GM21515 (cell line): ENCODE data around the gene OR13A1.
"Not testable (repeated sequence)": the region's sequence is repeated elsewhere in the genome, so short reads cannot be mapped to it uniquely, and the experiment has no call there.

Experiments used
- ATAC-seq: cut with Tn5 transposase; IDR thresholded peaks from one replicate; pipeline ENCODE4 v1.9.1; 2021; ENCODE audit not compliant: unreplicated experiment

Gene OR13A1

GRCh38 chr10:45315508-45315907 lies at the start of gene OR13A1:
Gene OR13A1, minus strand, starts transcription at chr10:45315608. Its CDS starts 11,186 bp downstream, at chr10:45304422.
- ATAC-seq, result no peak

GRCh38 chr10:45361983-45362799 lies 46.8 kb upstream of the OR13A1 start:
- ATAC-seq, result not testable (repeated sequence)

DNA sequence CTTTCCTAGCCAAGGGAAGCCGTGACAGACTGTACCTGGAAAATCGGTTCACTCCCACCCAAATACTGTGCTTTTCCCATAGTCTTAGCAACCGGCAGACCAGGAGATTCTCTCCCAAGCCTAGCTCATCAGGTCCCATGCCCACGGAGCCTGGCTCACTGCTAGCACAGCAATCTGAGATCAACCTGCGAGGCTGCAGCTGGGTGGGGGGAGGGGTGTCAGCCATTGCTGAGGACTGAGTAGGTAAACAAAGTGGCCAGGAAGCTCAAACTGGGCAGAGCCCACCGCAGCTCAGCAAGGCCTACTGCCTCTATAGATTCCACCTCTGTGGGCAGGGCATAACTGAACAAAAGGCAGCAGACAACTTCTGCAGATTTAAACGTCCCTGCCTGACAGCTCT lies 43.6 kb upstream of the OR13A1 start:
- ATAC-seq, result not testable (repeated sequence)

GRCh38 chr10:45355494-45355893 lies 40.1 kb upstream of the OR13A1 start:
- ATAC-seq, result no peak

DNA sequence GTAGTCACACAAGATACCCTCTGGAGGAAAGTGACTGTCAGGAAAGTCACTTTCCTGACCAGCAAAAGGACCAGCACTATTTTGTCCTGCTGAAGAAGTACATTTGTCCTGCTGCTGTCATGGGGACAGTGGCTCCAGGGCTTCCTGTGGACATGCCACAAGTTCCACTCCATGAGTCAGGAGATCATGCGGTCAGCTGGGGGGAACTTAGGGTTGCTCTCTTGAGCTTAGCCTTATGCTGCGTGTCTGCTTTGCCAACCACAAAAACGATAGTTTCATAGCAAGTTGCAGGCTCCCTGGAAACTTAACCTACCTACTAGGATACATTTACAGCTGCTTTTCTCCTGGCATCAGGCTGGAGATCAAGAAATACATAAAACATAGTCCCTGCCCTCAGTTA lies 38.9 kb upstream of the OR13A1 start:
- ATAC-seq, result no peak

DNA sequence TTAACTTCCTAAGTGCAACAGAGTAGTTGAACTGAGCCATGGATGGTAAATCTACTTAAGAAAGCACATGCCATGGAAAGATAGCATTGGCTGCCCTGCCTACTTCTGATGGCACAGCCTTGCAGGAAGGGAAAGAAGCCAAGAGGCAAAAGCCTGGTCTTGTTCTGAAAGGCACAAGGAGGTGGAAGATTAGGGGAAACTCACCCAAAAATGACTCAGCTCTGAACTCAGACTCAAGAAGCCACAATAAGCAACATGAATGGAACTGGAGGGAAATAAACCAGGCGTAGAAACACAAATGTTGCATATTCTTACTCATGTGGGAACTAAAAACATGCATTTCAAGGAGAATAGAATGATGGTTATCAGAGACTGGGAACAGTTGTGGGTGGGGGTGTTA lies 37.8 kb upstream of the OR13A1 start:
- ATAC-seq, result peak; percentile 49

DNA sequence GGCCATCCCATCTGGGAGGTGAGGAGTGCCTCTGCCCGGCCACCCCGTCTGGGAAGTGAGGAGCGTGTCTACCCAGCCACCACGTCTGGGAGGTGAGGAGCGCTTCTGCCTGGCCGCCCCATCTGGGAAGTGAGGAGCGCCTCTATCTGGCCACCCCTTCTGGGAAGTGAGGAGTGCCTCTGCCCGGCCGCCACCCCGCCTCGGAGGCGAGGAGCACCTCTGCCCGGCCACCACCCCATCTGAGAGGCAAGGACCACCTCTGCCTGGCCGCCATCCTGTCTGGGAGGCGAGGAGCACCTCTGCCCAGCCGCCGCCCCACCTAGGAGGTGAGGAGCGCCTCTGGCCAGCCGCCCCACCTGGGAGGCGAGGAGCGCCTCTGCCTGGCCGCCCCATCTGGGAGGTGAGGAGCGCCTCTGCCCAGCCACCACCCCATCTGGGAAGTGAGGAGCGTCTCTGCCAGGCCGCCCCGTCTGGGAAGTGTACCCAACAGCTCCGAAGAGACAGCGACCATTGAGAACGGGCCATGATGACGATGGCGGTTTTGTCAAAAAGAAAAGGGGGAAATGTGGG lies 32.9 kb upstream of the OR13A1 start:
- not testable (repeated sequence) for ATAC-seq

DNA sequence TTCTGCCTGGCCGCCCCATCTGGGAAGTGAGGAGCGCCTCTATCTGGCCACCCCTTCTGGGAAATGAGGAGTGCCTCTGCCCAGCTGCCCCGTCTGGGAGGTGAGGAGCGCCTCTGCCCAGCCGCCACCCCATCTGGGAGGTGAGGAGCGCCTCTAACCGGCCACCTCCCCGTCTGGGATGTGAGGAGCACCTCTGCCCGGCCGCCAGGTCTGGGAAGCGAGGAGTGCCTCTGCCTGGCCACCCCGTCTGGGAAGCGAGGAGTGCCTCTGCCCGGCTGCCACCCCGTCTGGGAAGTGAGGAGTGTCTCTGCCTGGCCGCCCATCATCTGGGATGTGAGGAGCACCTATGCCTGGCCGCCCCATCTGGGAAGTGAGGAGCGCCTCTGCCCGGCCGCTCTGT lies 32.1 kb upstream of the OR13A1 start:
- ATAC-seq, result not testable (repeated sequence)

GRCh38 chr10:45346652-45347335 lies 31.4 kb upstream of the OR13A1 start:
- ATAC-seq, result not testable (repeated sequence)

GRCh38 chr10:45340420-45340819 lies 25.0 kb upstream of the OR13A1 start:
- not testable (repeated sequence) for ATAC-seq

DNA sequence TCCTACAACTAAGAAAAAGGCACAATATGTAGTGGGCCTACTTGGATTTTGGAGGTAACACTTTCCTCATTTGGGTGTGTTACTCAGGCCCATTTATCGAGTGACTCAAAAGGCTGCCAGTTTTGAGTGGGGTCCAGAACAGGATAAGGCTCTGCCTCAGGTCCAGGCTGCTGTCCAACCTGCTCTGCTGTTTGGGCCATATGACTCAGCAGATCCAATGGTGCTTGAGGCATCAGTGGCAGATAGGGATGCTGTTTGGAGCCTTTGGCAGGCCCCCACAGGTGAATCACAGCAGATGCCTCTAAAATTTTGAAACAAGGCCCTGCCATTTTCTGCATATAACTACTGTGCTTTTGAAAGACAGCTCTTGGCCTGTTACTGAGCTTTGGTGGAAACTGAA lies 24.5 kb upstream of the OR13A1 start:
- no peak for ATAC-seq

- ATAC-seq, result not testable (repeated sequence)
Observed at GRCh38 chr10:45331824-45332223, 16.4 kb upstream of the OR13A1 start.

GRCh38 chr10:45326864-45327263 lies 11.5 kb upstream of the OR13A1 start:
- not testable (repeated sequence) for ATAC-seq

DNA sequence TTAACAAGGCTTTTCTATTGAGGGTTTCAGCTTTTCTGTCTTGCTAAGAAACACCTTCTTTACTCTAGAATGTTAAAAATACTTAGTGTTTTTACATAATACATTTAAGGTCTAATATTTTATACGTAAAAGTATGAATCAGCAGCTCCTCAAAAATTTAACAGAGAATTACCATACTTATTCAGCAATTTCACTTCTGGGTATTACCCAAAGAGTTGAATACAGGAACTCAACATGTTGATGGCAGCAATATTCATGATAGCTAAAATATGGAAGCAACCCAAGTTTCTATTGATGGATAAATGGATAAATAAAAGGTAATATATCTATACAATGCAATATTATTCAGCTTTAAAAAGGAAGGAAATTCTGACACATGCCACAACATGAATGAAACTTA lies 9.7 kb upstream of the OR13A1 start:
- no peak for ATAC-seq

GRCh38 chr10:45319702-45320101 lies 4.3 kb upstream of the OR13A1 start:
- ATAC-seq, result no peak

DNA sequence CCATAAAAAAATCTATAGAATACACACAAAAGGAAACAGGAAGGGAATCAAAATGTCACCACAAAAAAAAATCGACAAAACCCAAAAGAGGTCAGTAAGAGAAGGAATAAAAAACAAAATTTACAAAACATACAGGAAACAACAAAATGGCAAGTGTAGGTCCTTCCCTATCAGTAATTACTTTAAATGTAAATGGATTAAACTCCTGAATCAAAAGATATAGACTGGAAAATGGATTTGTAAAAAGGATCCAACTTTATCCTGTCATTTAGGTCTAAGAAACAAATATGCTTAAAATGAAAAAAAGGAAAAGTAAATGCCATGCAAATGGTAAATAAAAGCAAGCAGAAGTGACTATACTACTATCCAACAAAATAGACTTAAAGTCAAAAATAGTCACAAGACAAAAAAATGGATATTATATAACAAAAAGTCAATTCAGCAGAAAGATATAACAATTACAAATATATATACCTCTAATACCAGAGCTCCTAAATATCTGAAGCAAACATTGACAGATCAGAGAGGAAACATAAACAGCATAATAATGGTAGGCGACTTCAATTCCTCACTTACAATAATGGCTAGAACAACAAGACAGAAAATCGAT lies 2.0 kb downstream of the OR13A1 start:
- ATAC-seq, result no peak

- no peak for ATAC-seq
Observed at GRCh38 chr10:45308707-45309106, 6.7 kb downstream of the OR13A1 start.

- no peak for ATAC-seq
Observed at GRCh38 chr10:45302573-45302972, 12.8 kb downstream of the OR13A1 start.

GRCh38 chr10:45298341-45298955 lies 17.0 kb downstream of the OR13A1 start:
- not testable (repeated sequence) for ATAC-seq

GRCh38 chr10:45294681-45295080 lies 20.7 kb downstream of the OR13A1 start:
- ATAC-seq, result no peak

DNA sequence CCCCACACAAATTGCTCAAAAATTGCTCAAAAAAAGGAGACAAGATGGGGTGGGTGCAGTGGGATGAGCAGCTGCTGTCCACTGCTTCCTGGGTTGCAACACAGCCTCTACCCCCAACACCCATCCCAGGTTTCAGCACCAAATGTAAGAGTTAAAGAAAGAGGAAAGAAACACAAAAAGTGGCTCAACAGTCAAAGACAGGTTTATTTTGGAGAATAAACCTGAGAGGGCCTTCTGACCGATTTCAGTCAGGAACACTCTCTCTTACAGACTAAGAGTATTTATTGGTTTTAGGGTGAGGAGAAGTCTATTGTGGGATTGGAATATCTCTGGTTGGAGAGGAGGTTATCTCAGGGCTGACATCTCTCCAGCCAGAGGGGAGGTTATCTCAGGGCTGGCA lies 28.4 kb downstream of the OR13A1 start:
- ATAC-seq, result no peak
